HepG2 (cell line): Measurements from ENCODE around the gene MICA. TPM values are rescaled to one million over a fixed set of nuclear protein-coding genes. Genes with fewer than 3 reads are reported as not detected.

ENCODE experiments used
- HES4 ChIP-seq: sonication (generic); formaldehyde crosslinking; IDR thresholded peaks from 2 replicates; pipeline ENCODE4 v1.9.0; 2021; ENCODE audit warnings: mild to moderate bottlenecking, missing genetic modification reagents, borderline replicate concordance
- MYNN ChIP-seq: sonication (generic); formaldehyde crosslinking; IDR thresholded peaks from 2 replicates; pipeline ENCODE4 v1.4.0; 2020; ENCODE audit warnings: mild to moderate bottlenecking, low read depth, missing genetic modification reagents
- PPARG ChIP-seq: conservative IDR thresholded peaks from 2 replicates; pipeline ENCODE4 v1.6.1; 2016; ENCODE audit warnings: missing biosample characterization, missing genetic modification reagents
- RCOR2 ChIP-seq: IDR thresholded peaks from 2 replicates; pipeline ENCODE4 v1.6.1; 2016; ENCODE audit warnings: missing biosample characterization, missing genetic modification reagents
- RELA ChIP-seq: sonication (generic); formaldehyde crosslinking; IDR thresholded peaks from 2 replicates; pipeline ENCODE4 v1.4.0; 2020; ENCODE audit warnings: missing genetic modification reagents
- REST ChIP-seq, 2 experiments: IDR thresholded peaks; 2 replicates each; pipeline ENCODE4 v1.6.1; 2011 to 2012; ENCODE audit warnings: low read length in 2 of 2, borderline replicate concordance in 1 of 2, low read depth in 1 of 2, mild to moderate bottlenecking in 1 of 2, moderate library complexity in 1 of 2
- THYN1 ChIP-seq: sonication (generic); formaldehyde crosslinking; IDR thresholded peaks from 2 replicates; pipeline ENCODE4 v1.8.1; 2023; ENCODE audit warnings: low read depth, mild to moderate bottlenecking, moderate library complexity, missing genetic modification reagents, borderline replicate concordance
- YY1 ChIP-seq: IDR thresholded peaks from 2 replicates; pipeline ENCODE4 v1.6.1; 2011; ENCODE audit warnings: low read length, low read depth, moderate library complexity, mild to moderate bottlenecking; ENCODE audit not compliant: insufficient read depth, insufficient replicate concordance
- ZFP1 ChIP-seq: IDR thresholded peaks from 2 replicates; pipeline ENCODE4 v1.6.1; 2016
- ZNF234 ChIP-seq: sonication (generic); formaldehyde crosslinking; conservative IDR thresholded peaks from 2 replicates; pipeline ENCODE4 v1.5.1; 2020; ENCODE audit warnings: mild to moderate bottlenecking, missing genetic modification reagents
- ZNF431 ChIP-seq: sonication (generic); formaldehyde crosslinking; IDR thresholded peaks from 2 replicates; pipeline ENCODE4 v1.9.0; 2022; ENCODE audit warnings: missing genetic modification reagents, low read depth, mild to moderate bottlenecking, borderline replicate concordance
- polyA plus RNA-seq, 8 experiments: library from polyadenylated mRNA; depleted of rRNA in 3 of 8; stranded (reverse) in 7 of 8; unstranded in 1 of 8; fragments of >200 nt; fragmentation: Illumina TruSeq in 4 of 8; extraction: Trizol in 4 of 8; gene quantifications; 2 replicates each; pipeline versions ENCODE4 v1.2.1 to v1.2.3, GENCODE V29; 2011 to 2016; ENCODE audit warnings: low read depth in 4 of 8, missing spikeins in 1 of 8, mixed read lengths in 1 of 8; ENCODE audit not compliant: insufficient read depth in 1 of 8
- total RNA-seq, 5 experiments: library from RNA; depleted of rRNA; stranded (reverse); fragments of >200 nt; fragmentation: Illumina TruSeq; extraction: Trizol; gene quantifications; 2 replicates each; pipeline ENCODE4 v1.2.3, GENCODE V29; 2016; ENCODE audit warnings: low read depth in 1 of 5
- TF ChIP-seq, protein P1 (sequence below): fragments of 450-650 bp; IDR thresholded peaks from 2 replicates; pipeline ENCODE4 v1.6.1; 2016
- TF ChIP-seq, protein P2 (sequence below): IDR thresholded peaks from 2 replicates; pipeline ENCODE4 v1.6.1; 2016; ENCODE audit warnings: low read depth, control low read depth
- TF ChIP-seq, protein P3 (sequence below): sonication (generic); formaldehyde crosslinking; IDR thresholded peaks from 2 replicates; pipeline ENCODE4 v1.4.0; 2020; ENCODE audit warnings: missing genetic modification reagents, borderline replicate concordance
- TF ChIP-seq, protein P4 (sequence below): sonication (generic); formaldehyde crosslinking; IDR thresholded peaks from 2 replicates; pipeline ENCODE4 v1.4.0; 2020; ENCODE audit warnings: mild to moderate bottlenecking, missing genetic modification reagents

Gene MICA
- total and polyA plus RNA-seq, 2 of the 13 experiments (the other 11 are each of a cell fraction or from before 2014, with no cell fraction given): 21.6 to 38.1 TPM

GRCh38 chr6:31399589-31400466 lies 3.6 kb upstream of the MICA start (continued):
- TF ChIP-seq THYN1 (CRISPR knock-in tag) (0 out of 2 replicates have a peak, but pooled peaks have one; percentile 82), MYNN (CRISPR knock-in tag) (peak; percentile 87; the same call in 1 of the 2 replicates), REST (IDR thresholded peaks at IDR 0.05; ENCODE audit: borderline replicate concordance in 1 of 2, low read depth in 1 of 2, low read length in 2 of 2) (no peak), YY1 (peak; percentile 47), ZNF234 (CRISPR knock-in tag) (peak; percentile 27; the same call in 1 of the 2 replicates), ZNF431 (peak; percentile 60; the same call in 1 of the 2 replicates), RCOR2 (CRISPR knock-in tag) (0 out of 2 replicates have a peak, but pooled peaks have one; percentile 31), ZFP1 (CRISPR knock-in tag) (0 out of 2 replicates have a peak, but pooled peaks have one; percentile 56), HES4 (CRISPR knock-in tag) (0 out of 2 replicates have a peak, but pooled peaks have one; percentile 20), PPARG (CRISPR knock-in tag) (0 out of 2 replicates have a peak, but pooled peaks have one; percentile 21), RELA (CRISPR knock-in tag) (0 out of 2 replicates have a peak, but pooled peaks have one; percentile 25)
- TF ChIP-seq, protein P1, sequence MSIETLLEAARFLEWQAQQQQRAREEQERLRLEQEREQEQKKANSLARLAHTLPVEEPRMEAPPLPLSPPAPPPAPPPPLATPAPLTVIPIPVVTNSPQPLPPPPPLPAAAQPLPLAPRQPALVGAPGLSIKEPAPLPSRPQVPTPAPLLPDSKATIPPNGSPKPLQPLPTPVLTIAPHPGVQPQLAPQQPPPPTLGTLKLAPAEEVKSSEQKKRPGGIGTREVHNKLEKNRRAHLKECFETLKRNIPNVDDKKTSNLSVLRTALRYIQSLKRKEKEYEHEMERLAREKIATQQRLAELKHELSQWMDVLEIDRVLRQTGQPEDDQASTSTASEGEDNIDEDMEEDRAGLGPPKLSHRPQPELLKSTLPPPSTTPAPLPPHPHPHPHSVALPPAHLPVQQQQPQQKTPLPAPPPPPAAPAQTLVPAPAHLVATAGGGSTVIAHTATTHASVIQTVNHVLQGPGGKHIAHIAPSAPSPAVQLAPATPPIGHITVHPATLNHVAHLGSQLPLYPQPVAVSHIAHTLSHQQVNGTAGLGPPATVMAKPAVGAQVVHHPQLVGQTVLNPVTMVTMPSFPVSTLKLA: no peak
- TF ChIP-seq, protein P2, sequence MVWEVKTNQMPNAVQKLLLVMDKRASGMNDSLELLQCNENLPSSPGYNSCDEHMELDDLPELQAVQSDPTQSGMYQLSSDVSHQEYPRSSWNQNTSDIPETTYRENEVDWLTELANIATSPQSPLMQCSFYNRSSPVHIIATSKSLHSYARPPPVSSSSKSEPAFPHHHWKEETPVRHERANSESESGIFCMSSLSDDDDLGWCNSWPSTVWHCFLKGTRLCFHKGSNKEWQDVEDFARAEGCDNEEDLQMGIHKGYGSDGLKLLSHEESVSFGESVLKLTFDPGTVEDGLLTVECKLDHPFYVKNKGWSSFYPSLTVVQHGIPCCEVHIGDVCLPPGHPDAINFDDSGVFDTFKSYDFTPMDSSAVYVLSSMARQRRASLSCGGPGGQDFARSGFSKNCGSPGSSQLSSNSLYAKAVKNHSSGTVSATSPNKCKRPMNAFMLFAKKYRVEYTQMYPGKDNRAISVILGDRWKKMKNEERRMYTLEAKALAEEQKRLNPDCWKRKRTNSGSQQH (CRISPR knock-in tag): no peak
- TF ChIP-seq, protein P3, sequence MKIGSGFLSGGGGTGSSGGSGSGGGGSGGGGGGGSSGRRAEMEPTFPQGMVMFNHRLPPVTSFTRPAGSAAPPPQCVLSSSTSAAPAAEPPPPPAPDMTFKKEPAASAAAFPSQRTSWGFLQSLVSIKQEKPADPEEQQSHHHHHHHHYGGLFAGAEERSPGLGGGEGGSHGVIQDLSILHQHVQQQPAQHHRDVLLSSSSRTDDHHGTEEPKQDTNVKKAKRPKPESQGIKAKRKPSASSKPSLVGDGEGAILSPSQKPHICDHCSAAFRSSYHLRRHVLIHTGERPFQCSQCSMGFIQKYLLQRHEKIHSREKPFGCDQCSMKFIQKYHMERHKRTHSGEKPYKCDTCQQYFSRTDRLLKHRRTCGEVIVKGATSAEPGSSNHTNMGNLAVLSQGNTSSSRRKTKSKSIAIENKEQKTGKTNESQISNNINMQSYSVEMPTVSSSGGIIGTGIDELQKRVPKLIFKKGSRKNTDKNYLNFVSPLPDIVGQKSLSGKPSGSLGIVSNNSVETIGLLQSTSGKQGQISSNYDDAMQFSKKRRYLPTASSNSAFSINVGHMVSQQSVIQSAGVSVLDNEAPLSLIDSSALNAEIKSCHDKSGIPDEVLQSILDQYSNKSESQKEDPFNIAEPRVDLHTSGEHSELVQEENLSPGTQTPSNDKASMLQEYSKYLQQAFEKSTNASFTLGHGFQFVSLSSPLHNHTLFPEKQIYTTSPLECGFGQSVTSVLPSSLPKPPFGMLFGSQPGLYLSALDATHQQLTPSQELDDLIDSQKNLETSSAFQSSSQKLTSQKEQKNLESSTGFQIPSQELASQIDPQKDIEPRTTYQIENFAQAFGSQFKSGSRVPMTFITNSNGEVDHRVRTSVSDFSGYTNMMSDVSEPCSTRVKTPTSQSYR: no peak
- TF ChIP-seq, protein P4, sequence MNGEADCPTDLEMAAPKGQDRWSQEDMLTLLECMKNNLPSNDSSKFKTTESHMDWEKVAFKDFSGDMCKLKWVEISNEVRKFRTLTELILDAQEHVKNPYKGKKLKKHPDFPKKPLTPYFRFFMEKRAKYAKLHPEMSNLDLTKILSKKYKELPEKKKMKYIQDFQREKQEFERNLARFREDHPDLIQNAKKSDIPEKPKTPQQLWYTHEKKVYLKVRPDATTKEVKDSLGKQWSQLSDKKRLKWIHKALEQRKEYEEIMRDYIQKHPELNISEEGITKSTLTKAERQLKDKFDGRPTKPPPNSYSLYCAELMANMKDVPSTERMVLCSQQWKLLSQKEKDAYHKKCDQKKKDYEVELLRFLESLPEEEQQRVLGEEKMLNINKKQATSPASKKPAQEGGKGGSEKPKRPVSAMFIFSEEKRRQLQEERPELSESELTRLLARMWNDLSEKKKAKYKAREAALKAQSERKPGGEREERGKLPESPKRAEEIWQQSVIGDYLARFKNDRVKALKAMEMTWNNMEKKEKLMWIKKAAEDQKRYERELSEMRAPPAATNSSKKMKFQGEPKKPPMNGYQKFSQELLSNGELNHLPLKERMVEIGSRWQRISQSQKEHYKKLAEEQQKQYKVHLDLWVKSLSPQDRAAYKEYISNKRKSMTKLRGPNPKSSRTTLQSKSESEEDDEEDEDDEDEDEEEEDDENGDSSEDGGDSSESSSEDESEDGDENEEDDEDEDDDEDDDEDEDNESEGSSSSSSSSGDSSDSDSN (CRISPR knock-in tag): peak; percentile 79
